Measurements from ENCODE around the gene NRG2. TPM values are rescaled to one million over a fixed set of nuclear protein-coding genes. Genes with fewer than 3 reads are reported as not detected.

NRG2 gene
- polyA plus RNA-seq, 1 donor = 1.7 TPM

GRCh38 chr5:139903450-139903794 lies 139.7 kb downstream of the NRG2 start:
- DNase-seq = no peak

- DNase-seq = no peak
Observed at GRCh38 chr5:139901986-139902385, 141.1 kb downstream of the NRG2 start.

- DNase-seq = no peak
Observed at GRCh38 chr5:139901251-139901575, 141.9 kb downstream of the NRG2 start.

DNA sequence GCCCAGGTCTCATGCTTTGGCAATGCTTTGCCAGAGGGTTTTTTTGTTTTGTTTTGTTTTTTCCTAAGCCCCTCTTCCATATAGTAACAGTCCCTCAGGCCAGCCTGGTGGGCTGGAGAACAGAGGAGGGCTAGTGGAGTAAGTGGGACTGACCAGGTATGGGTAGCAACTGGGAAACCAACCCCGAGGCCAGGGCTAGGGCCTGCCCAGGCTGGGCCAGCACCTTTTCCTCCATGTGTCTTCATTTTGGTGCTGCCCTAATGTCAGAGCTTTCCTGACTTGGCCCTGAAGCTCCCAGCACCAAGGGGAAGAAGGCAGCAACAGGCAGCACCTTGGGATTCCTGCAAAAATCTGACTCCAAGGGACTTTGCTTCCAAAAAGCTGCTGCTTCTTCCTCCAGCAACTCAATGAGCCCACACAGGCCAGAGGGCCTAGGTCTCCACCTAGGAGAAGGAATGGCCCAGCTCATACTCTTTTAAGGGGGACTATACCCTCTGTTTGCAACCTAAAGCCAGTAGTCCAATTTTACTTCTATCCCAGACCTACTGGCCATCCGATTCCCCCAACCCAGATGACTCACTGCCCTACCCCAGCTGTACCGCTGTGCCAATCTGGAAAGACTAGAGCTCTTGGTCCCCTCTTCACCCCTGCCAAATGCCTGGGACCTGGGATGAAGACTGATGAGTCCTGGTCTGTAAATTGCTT lies 142.4 kb downstream of the NRG2 start:
- DNase-seq = no peak

GRCh38 chr5:139898981-139899380 lies 144.1 kb downstream of the NRG2 start:
- DNase-seq = no peak

- no peak for DNase-seq
Observed at GRCh38 chr5:139897982-139898381, 145.1 kb downstream of the NRG2 start.

DNA sequence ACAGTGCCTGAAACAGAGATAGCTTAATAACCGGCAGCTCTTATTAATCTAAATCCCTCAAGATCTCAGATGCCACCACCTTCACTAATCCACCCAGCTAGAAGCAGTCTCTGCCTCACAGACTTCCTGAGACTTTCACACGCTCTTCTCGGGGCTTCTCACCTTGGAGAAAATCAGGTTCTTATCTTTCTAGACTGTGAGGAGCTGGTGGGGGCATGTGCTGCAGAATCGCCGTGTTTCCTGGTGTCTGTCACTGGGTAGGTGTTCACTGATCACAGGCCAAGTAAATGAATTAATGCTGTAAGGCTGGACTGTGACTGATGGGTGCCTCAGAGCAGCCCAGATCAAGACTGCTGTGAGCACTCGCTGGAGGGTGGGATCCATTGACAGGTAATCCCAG lies 145.8 kb downstream of the NRG2 start:
- no peak for DNase-seq

DNA sequence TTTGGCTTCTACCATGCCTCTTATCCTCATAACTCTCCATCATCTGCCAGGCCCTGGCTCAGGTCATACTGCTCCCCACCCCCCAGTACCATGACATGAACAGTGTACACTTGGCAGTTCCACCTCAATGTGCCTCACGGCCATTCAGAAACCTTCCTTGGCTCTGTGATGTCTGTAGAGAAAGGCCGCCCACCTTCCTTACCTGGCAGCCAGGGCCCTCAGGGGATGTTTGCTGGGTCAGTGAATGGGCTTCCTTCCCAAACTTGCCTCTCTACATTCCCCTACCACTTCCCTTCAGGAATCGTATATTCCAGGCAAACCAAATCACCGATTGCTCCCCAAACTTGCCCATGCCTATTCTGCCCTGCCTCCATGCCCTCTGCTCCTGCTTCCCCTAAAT lies 146.4 kb downstream of the NRG2 start:
- DNase-seq = no peak

- DNase-seq = no peak
Observed at GRCh38 chr5:139895647-139896046, 147.5 kb downstream of the NRG2 start.

GRCh38 chr5:139895046-139895445 lies 148.1 kb downstream of the NRG2 start:
- no peak for DNase-seq

DNA sequence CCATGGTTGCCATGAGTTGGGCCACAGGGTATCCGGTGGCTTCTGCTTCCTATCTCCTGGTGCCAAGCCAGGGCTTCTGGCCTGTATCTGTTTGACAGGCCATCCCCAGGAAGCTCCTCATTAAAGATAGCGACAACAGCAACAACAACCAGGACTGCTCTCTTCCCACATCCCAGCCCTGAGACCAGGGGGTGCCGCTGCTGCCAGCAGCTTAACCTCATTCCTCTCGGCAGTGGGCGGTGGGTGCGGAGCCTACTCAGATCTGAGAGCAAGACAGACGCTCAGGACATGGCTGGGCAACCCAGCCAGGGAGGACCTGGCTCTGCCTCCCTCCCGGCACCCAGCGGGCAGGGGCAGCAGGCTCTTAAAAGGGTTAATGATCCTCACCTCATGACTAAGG lies 149.2 kb downstream of the NRG2 start:
- no peak for DNase-seq

GRCh38 chr5:139889410-139889809 lies 153.7 kb downstream of the NRG2 start:
- DNase-seq = no peak

- DNase-seq = no peak
Observed at GRCh38 chr5:139888370-139888769, 154.7 kb downstream of the NRG2 start.

- no peak for DNase-seq
Observed at GRCh38 chr5:139886213-139886612, 156.9 kb downstream of the NRG2 start.

DNA sequence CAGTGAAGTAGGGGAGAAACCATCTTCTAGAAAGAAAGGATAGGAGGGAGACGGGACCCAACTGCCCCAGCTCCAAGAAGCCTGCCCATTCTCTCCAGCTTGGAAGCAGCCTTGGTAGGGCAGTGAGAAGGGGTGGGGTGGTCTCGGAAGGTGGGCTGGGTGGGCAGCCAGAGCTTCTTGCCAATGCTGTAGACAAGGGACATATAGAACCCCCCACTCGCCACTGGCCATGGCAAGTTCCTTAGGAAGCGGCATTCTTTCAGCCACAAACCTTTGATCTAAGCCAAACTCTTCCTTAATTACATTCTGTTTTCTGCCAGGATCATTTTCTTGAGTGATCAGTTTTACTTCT lies 157.3 kb downstream of the NRG2 start:
- no peak for DNase-seq

DNA sequence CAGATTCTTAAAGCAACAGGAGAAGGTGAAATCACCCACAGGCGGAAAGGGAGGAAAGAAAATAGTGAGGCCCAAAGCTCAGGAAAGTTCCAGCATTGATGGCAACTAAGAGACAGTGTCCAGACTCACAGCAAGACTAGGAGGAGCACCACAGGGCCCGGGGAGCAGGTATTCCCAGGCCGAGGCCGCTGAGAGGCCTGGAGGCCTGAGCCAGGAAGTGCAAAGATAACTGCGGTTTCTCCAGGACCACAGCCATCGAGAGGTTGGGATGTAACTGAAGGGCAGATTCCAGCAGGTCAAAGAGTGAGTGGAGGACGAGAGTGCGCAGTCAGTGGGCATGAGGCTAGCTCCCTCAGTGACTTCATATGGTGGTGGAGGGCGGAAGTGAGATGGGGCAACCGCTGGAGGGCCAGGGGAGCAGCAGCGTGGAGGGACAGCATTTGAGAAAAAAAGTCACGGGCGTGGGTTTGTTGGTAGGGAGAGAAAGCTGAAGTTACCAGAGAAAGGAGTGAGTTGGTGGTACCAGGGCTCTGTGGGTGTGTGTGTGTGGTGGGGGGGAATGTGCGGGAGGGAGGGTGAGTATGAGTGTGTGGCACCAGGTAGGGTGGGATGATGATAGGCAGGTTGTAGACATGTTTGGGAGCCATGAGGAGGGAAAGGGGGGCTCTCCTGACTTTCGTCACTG lies 157.8 kb downstream of the NRG2 start:
- DNase-seq = no peak

GRCh38 chr5:139884734-139885133 lies 158.4 kb downstream of the NRG2 start:
- DNase-seq = no peak

DNA sequence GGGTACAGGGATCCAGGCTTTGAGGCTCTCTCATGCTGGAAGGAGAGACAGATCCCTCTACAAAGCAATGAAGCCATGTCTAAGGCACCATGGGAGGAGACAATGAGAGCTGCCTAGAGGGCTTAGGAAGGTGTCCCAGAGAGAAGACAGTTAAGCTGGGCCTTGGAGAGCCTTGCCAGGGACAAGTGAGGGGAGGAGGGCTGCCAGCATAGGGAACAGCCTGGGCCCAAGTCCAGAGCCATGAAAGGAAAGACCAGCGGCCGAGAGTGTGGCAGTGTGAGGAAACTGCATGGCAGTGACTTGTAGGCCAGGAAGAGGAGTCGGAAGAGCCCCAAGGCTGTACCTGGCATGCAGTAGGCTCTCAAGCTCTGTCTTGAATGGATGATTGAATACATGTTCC lies 159.0 kb downstream of the NRG2 start:
- DNase-seq = no peak

GRCh38 chr5:139882961-139883539 lies 160.0 kb downstream of the NRG2 start:
- no peak for DNase-seq

DNA sequence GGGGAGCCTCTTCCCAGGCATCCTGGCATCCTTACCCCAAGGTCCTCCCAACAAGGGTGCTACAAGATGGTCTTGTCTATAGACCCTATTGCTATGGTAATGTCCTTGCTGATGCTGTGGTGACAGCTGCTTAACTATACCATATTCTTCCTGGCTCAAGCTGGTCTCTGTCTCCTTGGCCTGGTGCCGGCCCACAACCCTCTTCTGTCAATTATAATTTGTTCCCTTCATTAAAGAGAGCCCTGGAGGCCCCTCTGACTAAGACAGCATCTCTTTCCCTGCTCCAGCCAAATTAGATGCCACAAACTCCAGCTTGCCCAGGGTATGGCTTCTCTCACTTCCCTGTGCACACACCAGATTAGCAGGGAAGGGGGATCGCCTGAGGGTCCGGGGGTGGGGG lies 160.8 kb downstream of the NRG2 start:
- no peak for DNase-seq

GRCh38 chr5:139881143-139881733 lies 161.9 kb downstream of the NRG2 start:
- no peak for DNase-seq

DNA sequence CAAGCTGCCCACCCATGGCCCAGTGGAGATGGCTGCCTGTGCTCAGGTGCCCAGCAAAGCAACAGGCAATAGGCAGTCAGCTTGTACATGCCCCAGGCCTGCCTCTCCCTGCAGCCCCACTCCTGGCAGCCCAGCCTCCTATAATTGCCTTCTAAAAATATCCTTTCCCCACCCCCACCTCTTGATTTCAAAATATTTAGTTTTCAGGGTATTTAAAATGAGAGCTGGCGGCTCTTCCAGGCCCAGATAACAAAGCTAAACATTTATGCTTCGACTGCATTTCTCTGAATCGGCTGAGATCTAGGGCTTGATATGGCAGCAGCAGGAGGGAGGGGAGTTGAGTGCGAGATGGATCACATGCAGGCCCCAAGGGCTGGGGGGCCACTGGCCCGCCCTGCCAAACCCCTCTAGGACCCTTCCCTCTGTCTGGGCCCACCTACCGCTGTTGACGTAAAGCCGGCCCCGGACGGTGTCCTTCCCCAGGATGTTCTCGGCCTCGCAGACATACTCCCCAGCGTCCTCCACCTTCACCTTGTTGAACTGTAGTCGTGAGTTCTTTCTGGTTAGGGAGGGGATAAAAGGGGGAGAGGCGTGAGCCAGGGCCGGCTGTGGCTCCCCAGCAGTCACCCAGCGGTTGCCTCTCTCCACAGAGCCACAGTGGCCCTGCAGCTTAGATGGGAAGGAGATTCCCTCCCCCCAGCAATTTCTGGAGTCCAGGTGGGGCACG lies 162.5 kb downstream of the NRG2 start:
- no peak for DNase-seq

GRCh38 chr5:139878093-139878492 lies 165.0 kb downstream of the NRG2 start:
- no peak for DNase-seq
